Colonic mucosa (tissue), 4 donors: ENCODE results near the gene VAC14. TPM values are rescaled to one million over a fixed set of nuclear protein-coding genes. Genes with fewer than 3 reads are reported as not detected.
A peak's percentile ranks its signal among the peaks of the same experiment; 100 is the strongest.

Experiments used
- DNase-seq: peaks from one replicate; pipeline ENCODE4 v3.0.0-alpha.2; 2020
- H3K27ac ChIP-seq: fragments of 200-600 bp; one replicate; pipeline ENCODE4 v1.8.0; 2021
- H3K27me3 ChIP-seq: fragments of 200-600 bp; one replicate; pipeline ENCODE4 v1.8.0; 2021
- H3K36me3 ChIP-seq: fragments of 200-600 bp; one replicate; pipeline ENCODE4 v1.8.0; 2021
- H3K4me1 ChIP-seq: fragments of 200-600 bp; one replicate; pipeline ENCODE4 v1.8.0; 2021; ENCODE audit warnings: mild to moderate bottlenecking
- H3K4me3 ChIP-seq: fragments of 200-600 bp; one replicate; pipeline ENCODE4 v1.8.0; 2021
- H3K9ac ChIP-seq, 2 donors: one replicate each; pipeline ENCODE4 v1.7.0; 2013; ENCODE audit warnings: control low read depth in 2 of 2, low read depth in 2 of 2, low read length in 2 of 2
- H3K9me3 ChIP-seq: fragments of 200-600 bp; one replicate; pipeline ENCODE4 v1.8.0; 2021
- CTCF ChIP-seq: fragments of 200-600 bp; IDR thresholded peaks from one replicate; pipeline ENCODE4 v1.8.0; 2022; ENCODE audit warnings: antibody characterized with exemption, mild to moderate bottlenecking
- intact Hi-C: fragments of 100-400 bp; cut with DNase I; formaldehyde crosslinking; loops from one replicate; pipeline ENCODE4 v1.14.1; 2022
- total RNA-seq, 2 donors: library from RNA; stranded (reverse); fragmentation: NEBNext Ultra II Directional in 1 of 2; extraction: Animal tissue kit (Norgen Biotek cat#: 25700) in 1 of 2; gene quantifications; one replicate each; pipeline ENCODE4 v1.2.1, GENCODE V29; 2021
- donor health status: healthy.
- donor health status: DM: no; HTN: no; CAD: no.
- donor health status: DM: no; HTN: no; CAD: no.

Gene VAC14
- total RNA-seq, 2 donors from 2014 or later, result 20.7 to 41.8 TPM

- no peak overlapping the region for H3K27ac ChIP-seq
- no peak overlapping the region for H3K9ac ChIP-seq
- intact Hi-C loops, result no loop called here
- H3K27me3 ChIP-seq, result no peaks in the 10 kb centered on the region
- no peak for TF ChIP-seq CTCF
- H3K4me1 ChIP-seq, result no peaks in the 10 kb centered on the region
- no peak for DNase-seq
- no peaks in the 10 kb centered on the region for H3K9me3 ChIP-seq
- H3K4me3 ChIP-seq, result no peak overlapping the region
- H3K36me3 ChIP-seq, result peaks cover 14% of the 10 kb centered on the region
Observed at GRCh38 chr16:70782237-70782636, 18.7 kb downstream of the VAC14 start.

GRCh38 chr16:70781800-70782199 is 19.2 kb downstream of the VAC14 start:
- intact Hi-C loops, result no loop called here
- H3K27ac ChIP-seq, result no peak overlapping the region
- peaks cover 14% of the 10 kb centered on the region for H3K36me3 ChIP-seq
- no peak overlapping the region for H3K9ac ChIP-seq
- no peak for TF ChIP-seq CTCF
- H3K4me3 ChIP-seq, result no peak overlapping the region
- H3K9me3 ChIP-seq, result no peaks in the 10 kb centered on the region
- no peaks in the 10 kb centered on the region for H3K4me1 ChIP-seq
- no peaks in the 10 kb centered on the region for H3K27me3 ChIP-seq
- no peak for DNase-seq

- no peaks in the 10 kb centered on the region for H3K9me3 ChIP-seq
- no peaks in the 10 kb centered on the region for H3K4me1 ChIP-seq
- intact Hi-C loops, result no loop called here
- no peak overlapping the region for H3K27ac ChIP-seq
- no peak for DNase-seq
- H3K4me3 ChIP-seq, result no peak overlapping the region
- peaks cover 14% of the 10 kb centered on the region for H3K36me3 ChIP-seq
- H3K27me3 ChIP-seq, result no peaks in the 10 kb centered on the region
- TF ChIP-seq CTCF, result no peak
- no peak overlapping the region for H3K9ac ChIP-seq
Observed at GRCh38 chr16:70780546-70780945, 20.4 kb downstream of the VAC14 start.

GRCh38 chr16:70779361-70779760 is 21.6 kb downstream of the VAC14 start:
- intact Hi-C loops, result no loop called here

GRCh38 chr16:70778901-70779309 is 22.1 kb downstream of the VAC14 start:
- H3K27ac ChIP-seq, result no peak overlapping the region
- no peak for TF ChIP-seq CTCF

More at GRCh38 chr16:70779361-70779760, 21.6 kb downstream of the VAC14 start:
- H3K4me3 ChIP-seq, result no peak overlapping the region
- H3K36me3 ChIP-seq, result peaks cover 14% of the 10 kb centered on the region
- DNase-seq, result no peak
- no peak overlapping the region for H3K9ac ChIP-seq
- no peaks in the 10 kb centered on the region for H3K4me1 ChIP-seq
- H3K27me3 ChIP-seq, result no peaks in the 10 kb centered on the region
- no peak overlapping the region for H3K27ac ChIP-seq
- TF ChIP-seq CTCF, result no peak
- no peaks in the 10 kb centered on the region for H3K9me3 ChIP-seq

GRCh38 chr16:70777973-70778406 is 23.0 kb downstream of the VAC14 start:
- no peak for DNase-seq
- H3K4me3 ChIP-seq, result no peak overlapping the region
- H3K4me1 ChIP-seq, result no peaks in the 10 kb centered on the region
- H3K36me3 ChIP-seq, result peaks cover 14% of the 10 kb centered on the region
- no peaks in the 10 kb centered on the region for H3K9me3 ChIP-seq
- TF ChIP-seq CTCF, result no peak
- no peaks in the 10 kb centered on the region for H3K27me3 ChIP-seq
- no peak overlapping the region for H3K9ac ChIP-seq
- intact Hi-C loops, result no loop called here
- H3K27ac ChIP-seq, result no peak overlapping the region

More at GRCh38 chr16:70778901-70779309, 22.1 kb downstream of the VAC14 start:
- H3K36me3 ChIP-seq, result peaks cover 14% of the 10 kb centered on the region
- no peak overlapping the region for H3K9ac ChIP-seq
- H3K9me3 ChIP-seq, result no peaks in the 10 kb centered on the region
- no peak overlapping the region for H3K4me3 ChIP-seq
- H3K27me3 ChIP-seq, result no peaks in the 10 kb centered on the region
- DNase-seq, result peak; percentile 48
- intact Hi-C loops, result no loop called here
- no peaks in the 10 kb centered on the region for H3K4me1 ChIP-seq
